Measurements from ENCODE around the gene LARGE1.

LARGE1 gene

DNA sequence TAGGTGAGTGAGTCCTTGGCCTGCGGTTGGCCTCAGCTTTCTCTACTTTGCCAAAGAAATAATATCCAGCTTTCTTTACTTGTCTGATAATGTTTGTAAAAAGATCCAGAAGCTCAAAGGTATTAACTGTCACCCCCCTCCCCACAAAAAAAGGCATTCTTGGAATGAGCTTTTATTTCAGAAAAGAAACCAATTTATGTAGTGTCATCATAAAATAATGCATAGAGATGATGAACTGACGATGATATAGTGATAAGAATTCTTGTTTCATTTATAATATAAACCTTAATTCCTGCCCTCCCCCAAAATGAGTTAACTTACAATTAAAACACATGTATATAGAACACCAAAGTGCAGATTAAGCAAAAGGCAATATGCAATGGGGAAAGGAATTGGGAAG, 191.4 kb downstream of the LARGE1 start:
- TF ChIP-seq, protein P1, sequence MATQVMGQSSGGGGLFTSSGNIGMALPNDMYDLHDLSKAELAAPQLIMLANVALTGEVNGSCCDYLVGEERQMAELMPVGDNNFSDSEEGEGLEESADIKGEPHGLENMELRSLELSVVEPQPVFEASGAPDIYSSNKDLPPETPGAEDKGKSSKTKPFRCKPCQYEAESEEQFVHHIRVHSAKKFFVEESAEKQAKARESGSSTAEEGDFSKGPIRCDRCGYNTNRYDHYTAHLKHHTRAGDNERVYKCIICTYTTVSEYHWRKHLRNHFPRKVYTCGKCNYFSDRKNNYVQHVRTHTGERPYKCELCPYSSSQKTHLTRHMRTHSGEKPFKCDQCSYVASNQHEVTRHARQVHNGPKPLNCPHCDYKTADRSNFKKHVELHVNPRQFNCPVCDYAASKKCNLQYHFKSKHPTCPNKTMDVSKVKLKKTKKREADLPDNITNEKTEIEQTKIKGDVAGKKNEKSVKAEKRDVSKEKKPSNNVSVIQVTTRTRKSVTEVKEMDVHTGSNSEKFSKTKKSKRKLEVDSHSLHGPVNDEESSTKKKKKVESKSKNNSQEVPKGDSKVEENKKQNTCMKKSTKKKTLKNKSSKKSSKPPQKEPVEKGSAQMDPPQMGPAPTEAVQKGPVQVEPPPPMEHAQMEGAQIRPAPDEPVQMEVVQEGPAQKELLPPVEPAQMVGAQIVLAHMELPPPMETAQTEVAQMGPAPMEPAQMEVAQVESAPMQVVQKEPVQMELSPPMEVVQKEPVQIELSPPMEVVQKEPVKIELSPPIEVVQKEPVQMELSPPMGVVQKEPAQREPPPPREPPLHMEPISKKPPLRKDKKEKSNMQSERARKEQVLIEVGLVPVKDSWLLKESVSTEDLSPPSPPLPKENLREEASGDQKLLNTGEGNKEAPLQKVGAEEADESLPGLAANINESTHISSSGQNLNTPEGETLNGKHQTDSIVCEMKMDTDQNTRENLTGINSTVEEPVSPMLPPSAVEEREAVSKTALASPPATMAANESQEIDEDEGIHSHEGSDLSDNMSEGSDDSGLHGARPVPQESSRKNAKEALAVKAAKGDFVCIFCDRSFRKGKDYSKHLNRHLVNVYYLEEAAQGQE (IDR thresholded peaks at IDR 0.05; ENCODE audit: low read depth) = no peak
- TF ChIP-seq CREB1 (IDR thresholded peaks at IDR 0.05; ENCODE audit: low read depth) (no peak), ZBTB7A (IDR thresholded peaks at IDR 0.05; ENCODE audit: low read depth) (no peak), RAD21 (IDR thresholded peaks at IDR 0.05; ENCODE audit: low read depth) (no peak), FOXM1 (IDR thresholded peaks at IDR 0.05; ENCODE audit: borderline replicate concordance, low read depth) (no peak), EGR1 (IDR thresholded peaks at IDR 0.05) (no peak), TCF12 (IDR thresholded peaks at IDR 0.05; ENCODE audit: low read depth) (no peak), TEAD4 (IDR thresholded peaks at IDR 0.05) (no peak)
- TF ChIP-seq, protein P2, sequence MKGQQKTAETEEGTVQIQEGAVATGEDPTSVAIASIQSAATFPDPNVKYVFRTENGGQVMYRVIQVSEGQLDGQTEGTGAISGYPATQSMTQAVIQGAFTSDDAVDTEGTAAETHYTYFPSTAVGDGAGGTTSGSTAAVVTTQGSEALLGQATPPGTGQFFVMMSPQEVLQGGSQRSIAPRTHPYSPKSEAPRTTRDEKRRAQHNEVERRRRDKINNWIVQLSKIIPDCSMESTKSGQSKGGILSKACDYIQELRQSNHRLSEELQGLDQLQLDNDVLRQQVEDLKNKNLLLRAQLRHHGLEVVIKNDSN (IDR thresholded peaks at IDR 0.05) = no peak

- TF ChIP-seq, protein P3, sequence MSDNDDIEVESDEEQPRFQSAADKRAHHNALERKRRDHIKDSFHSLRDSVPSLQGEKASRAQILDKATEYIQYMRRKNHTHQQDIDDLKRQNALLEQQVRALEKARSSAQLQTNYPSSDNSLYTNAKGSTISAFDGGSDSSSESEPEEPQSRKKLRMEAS (IDR thresholded peaks at IDR 0.05) = no peak
- TF ChIP-seq ZBTB7A (IDR thresholded peaks at IDR 0.05; ENCODE audit: low read depth) (no peak), EP300 (IDR thresholded peaks at IDR 0.05; ENCODE audit: borderline replicate concordance) (no peak), YY1 (IDR thresholded peaks at IDR 0.05; ENCODE audit: low read depth) (no peak), EGR1 (IDR thresholded peaks at IDR 0.05) (no peak), TAF1 (IDR thresholded peaks at IDR 0.05; ENCODE audit: low read depth) (no peak), RAD21 (IDR thresholded peaks at IDR 0.05; ENCODE audit: low read depth) (no peak), FOXM1 (IDR thresholded peaks at IDR 0.05; ENCODE audit: borderline replicate concordance, low read depth) (no peak)
- TF ChIP-seq, protein P1 (IDR thresholded peaks at IDR 0.05; ENCODE audit: low read depth) = no peak
These were observed 194.0 kb downstream of the LARGE1 start for GRCh38 chr22:33726294-33726734.

GRCh38 chr22:33723915-33724314, 196.4 kb downstream of the LARGE1 start:
- TF ChIP-seq CREB1 (IDR thresholded peaks at IDR 0.05; ENCODE audit: low read depth) = no peak
- TF ChIP-seq YY1 (IDR thresholded peaks at IDR 0.05; ENCODE audit: low read depth) = no peak
- no peak for TF ChIP-seq FOXM1 (IDR thresholded peaks at IDR 0.05; ENCODE audit: borderline replicate concordance, low read depth)
- TF ChIP-seq RAD21 (IDR thresholded peaks at IDR 0.05; ENCODE audit: low read depth) = no peak
- no peak for TF ChIP-seq ZBTB7A (IDR thresholded peaks at IDR 0.05; ENCODE audit: low read depth)

DNA sequence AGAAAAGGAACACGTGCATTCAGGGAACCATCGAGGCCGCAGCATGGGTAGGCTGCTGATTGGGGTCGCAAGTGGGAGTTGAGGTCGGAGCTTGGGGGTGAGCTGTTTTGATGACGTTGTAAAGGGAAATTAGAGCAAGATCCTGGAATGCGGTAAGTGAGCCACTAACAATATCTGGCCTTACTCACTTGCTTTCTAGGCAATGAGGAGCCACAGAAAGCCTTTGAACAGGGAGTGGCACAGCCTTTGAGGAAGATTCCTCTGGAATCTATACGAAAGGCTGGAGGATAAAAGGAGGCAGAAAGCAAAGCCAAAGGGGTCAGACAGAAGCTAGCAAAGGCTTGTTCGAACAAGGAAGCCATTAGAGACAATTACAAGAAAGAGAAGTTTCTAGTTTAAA, 197.5 kb downstream of the LARGE1 start:
- TF ChIP-seq EGR1 (IDR thresholded peaks at IDR 0.05) = no peak
- TF ChIP-seq YY1 (IDR thresholded peaks at IDR 0.05; ENCODE audit: low read depth) = no peak
- TF ChIP-seq, protein P3 (IDR thresholded peaks at IDR 0.05) = no peak
- TF ChIP-seq TCF12 (IDR thresholded peaks at IDR 0.05; ENCODE audit: low read depth) = no peak

DNA sequence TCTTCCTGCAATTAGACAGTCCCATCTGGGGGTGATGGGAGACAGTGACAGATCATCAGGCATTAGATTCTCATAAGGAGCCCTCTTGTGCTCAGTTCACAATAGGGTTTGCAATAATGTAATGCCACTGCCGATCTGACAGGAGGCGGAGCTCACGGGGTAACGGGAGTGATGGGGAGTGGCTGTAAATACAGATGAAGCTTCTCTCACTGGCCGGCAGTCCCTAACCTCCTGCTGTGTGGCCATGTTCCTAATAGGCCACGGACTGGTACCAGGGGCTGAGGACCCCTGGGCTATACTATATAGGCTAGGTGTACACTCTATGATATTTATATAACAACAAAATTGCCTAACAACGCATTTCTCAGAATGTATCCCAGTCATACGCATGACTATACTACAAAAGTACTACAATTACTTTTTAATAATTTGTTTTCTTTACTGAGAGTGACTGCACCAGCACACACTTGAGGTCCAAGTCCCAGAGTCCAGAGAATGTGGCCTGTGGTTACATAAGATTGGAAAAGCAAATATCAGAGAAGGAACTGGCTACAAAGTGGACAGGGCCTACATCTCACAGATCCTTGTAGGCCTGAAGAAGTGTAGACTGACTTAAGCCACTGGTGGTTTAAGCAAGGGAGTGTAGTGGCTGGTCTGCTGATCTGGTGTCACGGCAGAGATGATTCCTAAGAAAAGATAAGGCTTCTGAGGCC, 200.0 kb downstream of the LARGE1 start:
- TF ChIP-seq EP300 (IDR thresholded peaks at IDR 0.05; ENCODE audit: borderline replicate concordance) (no peak), TEAD4 (IDR thresholded peaks at IDR 0.05) (no peak), YY1 (IDR thresholded peaks at IDR 0.05; ENCODE audit: low read depth) (no peak), RAD21 (IDR thresholded peaks at IDR 0.05; ENCODE audit: low read depth) (no peak), TAF1 (IDR thresholded peaks at IDR 0.05; ENCODE audit: low read depth) (no peak), CREB1 (IDR thresholded peaks at IDR 0.05; ENCODE audit: low read depth) (no peak), NFIC (IDR thresholded peaks at IDR 0.05) (no peak), CEBPB (IDR thresholded peaks at IDR 0.05) (no peak), FOXM1 (IDR thresholded peaks at IDR 0.05; ENCODE audit: borderline replicate concordance, low read depth) (no peak), EGR1 (IDR thresholded peaks at IDR 0.05) (no peak), ZBTB7A (IDR thresholded peaks at IDR 0.05; ENCODE audit: low read depth) (no peak), TCF12 (IDR thresholded peaks at IDR 0.05; ENCODE audit: low read depth) (no peak)
- TF ChIP-seq, protein P1 (IDR thresholded peaks at IDR 0.05; ENCODE audit: low read depth) = no peak
- TF ChIP-seq, protein P3 (IDR thresholded peaks at IDR 0.05) = no peak
- TF ChIP-seq, protein P2 (IDR thresholded peaks at IDR 0.05) = no peak
